ENCODE measurements around the gene NPC1L1.

GRCh38 chr7:44565097-44565794 is 24.1 kb upstream of the NPC1L1 start:
- TF ChIP-seq EZH2phosphoT487 (IDR thresholded peaks at IDR 0.05; ENCODE audit: borderline replicate concordance, low read length) (no peak), CTCF (conservative IDR thresholded peaks at IDR 0.05; ENCODE audit: low read depth, low read length) (peak; percentile 89), EZH2 (IDR thresholded peaks at IDR 0.05; ENCODE audit: low read length, unreplicated experiment) (no peak)
